GM19240 (cell line): ENCODE results near the gene TBC1D21.

Source experiments
- DNase-seq: peaks from one replicate; pipeline ENCODE4 v3.0.0; 2011; ENCODE audit warnings: low spot score; ENCODE audit not compliant: insufficient read length

The TBC1D21 gene

GRCh38 chr15:73873456-73873855 is at the start of gene TBC1D21:
Gene TBC1D21 (plus strand): TSS chr15:73873564. CDS start chr15:73873710, 146 bp downstream.
- no peak for DNase-seq

GRCh38 chr15:73826711-73827251 is 46.6 kb upstream of the TBC1D21 start:
- no peak for DNase-seq

GRCh38 chr15:73829523-73829922 is 43.8 kb upstream of the TBC1D21 start:
- DNase-seq, result no peak

GRCh38 chr15:73832657-73833056 is 40.7 kb upstream of the TBC1D21 start:
- no peak for DNase-seq

- no peak for DNase-seq
These were observed 36.5 kb upstream of the TBC1D21 start for GRCh38 chr15:73836845-73837244.

GRCh38 chr15:73838831-73839426 is 34.4 kb upstream of the TBC1D21 start:
- DNase-seq, result no peak

- DNase-seq, result no peak
These were observed 33.5 kb upstream of the TBC1D21 start for GRCh38 chr15:73839699-73840377.

- DNase-seq, result no peak
These were observed 32.6 kb upstream of the TBC1D21 start for GRCh38 chr15:73840771-73841170.

GRCh38 chr15:73841756-73842725 is 31.3 kb upstream of the TBC1D21 start:
- DNase-seq, result no peak

GRCh38 chr15:73843787-73844186 is 29.6 kb upstream of the TBC1D21 start:
- no peak for DNase-seq

- DNase-seq, result no peak
These were observed 29.0 kb upstream of the TBC1D21 start for GRCh38 chr15:73844356-73844755.

- no peak for DNase-seq
These were observed 27.9 kb upstream of the TBC1D21 start for GRCh38 chr15:73845507-73845906.

GRCh38 chr15:73845907-73846306 is 27.5 kb upstream of the TBC1D21 start:
- DNase-seq, result no peak

GRCh38 chr15:73849641-73850040 is 23.7 kb upstream of the TBC1D21 start:
- DNase-seq, result no peak

- no peak for DNase-seq
These were observed 23.1 kb upstream of the TBC1D21 start for GRCh38 chr15:73850228-73850627.

GRCh38 chr15:73851689-73852088 is 21.7 kb upstream of the TBC1D21 start:
- DNase-seq, result peak; percentile 44

- DNase-seq, result no peak
These were observed 20.9 kb upstream of the TBC1D21 start for GRCh38 chr15:73852507-73852906.

- DNase-seq, result no peak
These were observed 19.1 kb upstream of the TBC1D21 start for GRCh38 chr15:73854265-73854664.

- no peak for DNase-seq
These were observed 16.7 kb upstream of the TBC1D21 start for GRCh38 chr15:73856458-73857192.

- no peak for DNase-seq
These were observed 16.0 kb upstream of the TBC1D21 start for GRCh38 chr15:73857193-73857920.
